ENCODE measurements around the gene ZNF135. TPM values are rescaled to one million over a fixed set of nuclear protein-coding genes. Genes with fewer than 3 reads are reported as not detected.

ZNF135 gene
- total and polyA plus RNA-seq, 2 of the 13 experiments (the other 11 are each of a cell fraction or from before 2014, with no cell fraction given) = not detected

DNA sequence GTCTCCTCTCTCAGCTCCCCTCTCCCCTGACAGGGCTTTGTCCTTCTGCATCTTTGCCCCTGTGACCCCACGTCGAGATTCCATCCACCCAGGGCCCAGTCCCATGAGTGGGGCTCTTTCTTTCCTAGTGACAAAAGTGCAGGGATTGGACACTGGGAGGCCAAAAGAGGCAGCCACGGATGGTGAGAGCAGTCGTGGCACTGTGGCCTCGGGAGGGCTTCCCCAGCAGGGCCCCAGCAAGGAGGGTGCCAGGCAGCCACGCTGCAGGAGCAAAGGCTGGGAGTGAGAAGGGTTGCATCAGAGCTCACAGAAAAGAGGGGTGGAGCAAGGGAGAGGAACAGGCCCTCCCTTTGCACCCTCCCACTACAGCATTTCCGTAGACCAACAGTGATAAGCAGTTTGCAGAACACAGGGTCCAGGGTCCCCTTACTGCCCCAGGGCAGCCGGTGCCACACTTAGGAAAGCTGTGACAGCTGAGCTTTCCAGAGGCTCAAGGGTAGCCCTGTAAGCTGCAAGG lies 20.3 kb upstream of the ZNF135 start (continued):
- TF ChIP-seq, protein P1, sequence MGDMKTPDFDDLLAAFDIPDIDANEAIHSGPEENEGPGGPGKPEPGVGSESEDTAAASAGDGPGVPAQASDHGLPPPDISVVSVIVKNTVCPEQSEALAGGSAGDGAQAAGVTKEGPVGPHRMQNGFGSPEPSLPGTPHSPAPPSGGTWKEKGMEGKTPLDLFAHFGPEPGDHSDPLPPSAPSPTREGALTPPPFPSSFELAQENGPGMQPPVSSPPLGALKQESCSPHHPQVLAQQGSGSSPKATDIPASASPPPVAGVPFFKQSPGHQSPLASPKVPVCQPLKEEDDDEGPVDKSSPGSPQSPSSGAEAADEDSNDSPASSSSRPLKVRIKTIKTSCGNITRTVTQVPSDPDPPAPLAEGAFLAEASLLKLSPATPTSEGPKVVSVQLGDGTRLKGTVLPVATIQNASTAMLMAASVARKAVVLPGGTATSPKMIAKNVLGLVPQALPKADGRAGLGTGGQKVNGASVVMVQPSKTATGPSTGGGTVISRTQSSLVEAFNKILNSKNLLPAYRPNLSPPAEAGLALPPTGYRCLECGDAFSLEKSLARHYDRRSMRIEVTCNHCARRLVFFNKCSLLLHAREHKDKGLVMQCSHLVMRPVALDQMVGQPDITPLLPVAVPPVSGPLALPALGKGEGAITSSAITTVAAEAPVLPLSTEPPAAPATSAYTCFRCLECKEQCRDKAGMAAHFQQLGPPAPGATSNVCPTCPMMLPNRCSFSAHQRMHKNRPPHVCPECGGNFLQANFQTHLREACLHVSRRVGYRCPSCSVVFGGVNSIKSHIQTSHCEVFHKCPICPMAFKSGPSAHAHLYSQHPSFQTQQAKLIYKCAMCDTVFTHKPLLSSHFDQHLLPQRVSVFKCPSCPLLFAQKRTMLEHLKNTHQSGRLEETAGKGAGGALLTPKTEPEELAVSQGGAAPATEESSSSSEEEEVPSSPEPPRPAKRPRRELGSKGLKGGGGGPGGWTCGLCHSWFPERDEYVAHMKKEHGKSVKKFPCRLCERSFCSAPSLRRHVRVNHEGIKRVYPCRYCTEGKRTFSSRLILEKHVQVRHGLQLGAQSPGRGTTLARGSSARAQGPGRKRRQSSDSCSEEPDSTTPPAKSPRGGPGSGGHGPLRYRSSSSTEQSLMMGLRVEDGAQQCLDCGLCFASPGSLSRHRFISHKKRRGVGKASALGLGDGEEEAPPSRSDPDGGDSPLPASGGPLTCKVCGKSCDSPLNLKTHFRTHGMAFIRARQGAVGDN (CRISPR knock-in tag; IDR thresholded peaks at IDR 0.05) = peak; percentile 64
- TF ChIP-seq ZBTB14 (CRISPR knock-in tag; IDR thresholded peaks at IDR 0.05) = no peak
- no peak for TF ChIP-seq ZBTB26 (CRISPR knock-in tag; IDR thresholded peaks at IDR 0.05; ENCODE audit: borderline replicate concordance)
- TF ChIP-seq ZNF598 (CRISPR knock-in tag; IDR thresholded peaks at IDR 0.05; ENCODE audit: borderline replicate concordance) = no peak
- TF ChIP-seq ZNF577 (CRISPR knock-in tag; IDR thresholded peaks at IDR 0.05; ENCODE audit: borderline replicate concordance, low read depth) = no peak
- TF ChIP-seq ZNF292 (CRISPR knock-in tag; IDR thresholded peaks at IDR 0.05; ENCODE audit: borderline replicate concordance, low read depth) = peak; percentile 69
- TF ChIP-seq ERF (CRISPR knock-in tag; IDR thresholded peaks at IDR 0.05) = peak; percentile 30; the same call in 1 of the 2 replicates
- peak; percentile 69 for TF ChIP-seq UBTF (CRISPR knock-in tag; IDR thresholded peaks at IDR 0.05)
- TF ChIP-seq HNRNPH1 (optimal IDR thresholded peaks at IDR 0.05; ENCODE audit: low read depth, low read length) = no peak
- TF ChIP-seq ZFP62 (CRISPR knock-in tag; IDR thresholded peaks at IDR 0.05) = no peak
- TF ChIP-seq ZNF124 (CRISPR knock-in tag; IDR thresholded peaks at IDR 0.05) = no peak
- no peak for TF ChIP-seq HMGA1 (CRISPR knock-in tag; conservative IDR thresholded peaks at IDR 0.05)
- TF ChIP-seq ZIK1 (CRISPR knock-in tag; IDR thresholded peaks at IDR 0.05; ENCODE audit: borderline replicate concordance, low read depth) = no peak
- TF ChIP-seq ZNF749 (CRISPR knock-in tag; IDR thresholded peaks at IDR 0.05; ENCODE audit: borderline replicate concordance) = no peak
- peak in 1 of 2 experiments; percentile 64; a peak in 2 of 4 replicates for TF ChIP-seq KLF16 (CRISPR knock-in tag; IDR thresholded peaks at IDR 0.05)
- no peak for TF ChIP-seq KLF13 (CRISPR knock-in tag; IDR thresholded peaks at IDR 0.05)
- TF ChIP-seq, protein P2, sequence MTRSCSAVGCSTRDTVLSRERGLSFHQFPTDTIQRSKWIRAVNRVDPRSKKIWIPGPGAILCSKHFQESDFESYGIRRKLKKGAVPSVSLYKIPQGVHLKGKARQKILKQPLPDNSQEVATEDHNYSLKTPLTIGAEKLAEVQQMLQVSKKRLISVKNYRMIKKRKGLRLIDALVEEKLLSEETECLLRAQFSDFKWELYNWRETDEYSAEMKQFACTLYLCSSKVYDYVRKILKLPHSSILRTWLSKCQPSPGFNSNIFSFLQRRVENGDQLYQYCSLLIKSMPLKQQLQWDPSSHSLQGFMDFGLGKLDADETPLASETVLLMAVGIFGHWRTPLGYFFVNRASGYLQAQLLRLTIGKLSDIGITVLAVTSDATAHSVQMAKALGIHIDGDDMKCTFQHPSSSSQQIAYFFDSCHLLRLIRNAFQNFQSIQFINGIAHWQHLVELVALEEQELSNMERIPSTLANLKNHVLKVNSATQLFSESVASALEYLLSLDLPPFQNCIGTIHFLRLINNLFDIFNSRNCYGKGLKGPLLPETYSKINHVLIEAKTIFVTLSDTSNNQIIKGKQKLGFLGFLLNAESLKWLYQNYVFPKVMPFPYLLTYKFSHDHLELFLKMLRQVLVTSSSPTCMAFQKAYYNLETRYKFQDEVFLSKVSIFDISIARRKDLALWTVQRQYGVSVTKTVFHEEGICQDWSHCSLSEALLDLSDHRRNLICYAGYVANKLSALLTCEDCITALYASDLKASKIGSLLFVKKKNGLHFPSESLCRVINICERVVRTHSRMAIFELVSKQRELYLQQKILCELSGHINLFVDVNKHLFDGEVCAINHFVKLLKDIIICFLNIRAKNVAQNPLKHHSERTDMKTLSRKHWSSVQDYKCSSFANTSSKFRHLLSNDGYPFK (CRISPR knock-in tag; IDR thresholded peaks at IDR 0.05; ENCODE audit: borderline replicate concordance) = 0 out of 2 replicates have a peak, but pooled peaks have one; percentile 46

Measured in HepG2 (cell line).